Epithelial cell of esophagus (primary cell): ENCODE results near the gene PRKAR2B.
A peak's percentile ranks its signal among the peaks of the same experiment; 100 is the strongest.

Source experiments
- DNase-seq: peaks from one replicate; pipeline ENCODE4 v3.0.0; 2010; ENCODE audit warnings: low read depth
- H3K4me3 ChIP-seq: 2 replicates; pipeline ENCODE4 v1.5.1; 2011; ENCODE audit warnings: mild to moderate bottlenecking, low read length, control low read depth
- CTCF ChIP-seq: IDR thresholded peaks from 2 replicates; pipeline ENCODE4 v1.5.1; 2011; ENCODE audit warnings: low read depth, mild to moderate bottlenecking, low read length, control low read depth, inconsistent platforms; ENCODE audit not compliant: insufficient read depth; ENCODE audit errors: missing control alignments

PRKAR2B gene

GRCh38 chr7:107076781-107077698, 32.5 kb downstream of the PRKAR2B start:
- TF ChIP-seq CTCF = no peak
- DNase-seq = no peak
- H3K4me3 ChIP-seq = no peak overlapping the region

- no peak for TF ChIP-seq CTCF
- peak; percentile 2 for DNase-seq
- H3K4me3 ChIP-seq = no peak overlapping the region
Observed at GRCh38 chr7:107077699-107078516, 33.4 kb downstream of the PRKAR2B start.

- no peak for TF ChIP-seq CTCF
- DNase-seq = peak; percentile 87
- H3K4me3 ChIP-seq = no peak overlapping the region
Observed at GRCh38 chr7:107078517-107078966, 34.0 kb downstream of the PRKAR2B start.

- TF ChIP-seq CTCF = no peak
- no peak for DNase-seq
- no peak overlapping the region for H3K4me3 ChIP-seq
Observed at GRCh38 chr7:107079212-107079940, 34.9 kb downstream of the PRKAR2B start.

- no peak overlapping the region for H3K4me3 ChIP-seq
- no peak for DNase-seq
- no peak for TF ChIP-seq CTCF
Observed at GRCh38 chr7:107080099-107080505, 35.6 kb downstream of the PRKAR2B start.

- TF ChIP-seq CTCF = no peak
- no peak overlapping the region for H3K4me3 ChIP-seq
- no peak for DNase-seq
Observed at GRCh38 chr7:107080533-107080932, 36.0 kb downstream of the PRKAR2B start.
